Cardiac septum (tissue), 1 donor: ENCODE measurements around the gene LSM7. TPM values are rescaled to one million over a fixed set of nuclear protein-coding genes. Genes with fewer than 3 reads are reported as not detected.

Source experiments
- total RNA-seq: library from RNA; stranded (reverse); fragmentation: NEBNext Ultra II Directional; extraction: Animal tissue kit (Norgen Biotek cat#: 25700); gene quantifications from one replicate; pipeline ENCODE4 v1.2.1, GENCODE V29; 2021
- donor health status: DM: no; HTN: no; CAD: no.

Gene LSM7
- total RNA-seq, 1 donor from 2014 or later, result 42.7 TPM

Other genes starting within 250 kb of the LSM7 start
- 17.0 TPM for gene MOB3A, start 232.3 kb downstream of the LSM7 start, total RNA-seq
- 4.3 TPM for gene IZUMO4, start 231.7 kb downstream of the LSM7 start, total RNA-seq
- 89.0 TPM for gene AP3D1, start 177.0 kb downstream of the LSM7 start, total RNA-seq
- gene DOT1L, start 164.7 kb downstream of the LSM7 start, total RNA-seq, result 15.2 TPM
- gene PLEKHJ1, start 92.3 kb downstream of the LSM7 start, total RNA-seq, result 51.2 TPM
- 34.1 TPM for gene SF3A2, start 91.8 kb downstream of the LSM7 start, total RNA-seq
- gene AMH, start 79.3 kb downstream of the LSM7 start, total RNA-seq, result 1.5 TPM
- 0.46 TPM for gene JSRP1, start 72.2 kb downstream of the LSM7 start, total RNA-seq
- 0.19 TPM for gene PEAK3, start 46.4 kb downstream of the LSM7 start, total RNA-seq
- gene LINGO3, start 20.4 kb downstream of the LSM7 start, total RNA-seq, result not detected
- gene SPPL2B, start 98 bp upstream of the LSM7 start, total RNA-seq, result 27.4 TPM
- gene TMPRSS9, start 31.7 kb upstream of the LSM7 start, total RNA-seq, result not detected
- 57.3 TPM for gene TIMM13, start 99.0 kb upstream of the LSM7 start, total RNA-seq
- 13.2 TPM for gene LMNB2, start 128.4 kb upstream of the LSM7 start, total RNA-seq
- gene GADD45B, start 147.5 kb upstream of the LSM7 start, total RNA-seq, result 54.4 TPM